ENCODE data around the gene MAP4. TPM values are rescaled to one million over a fixed set of nuclear protein-coding genes. Genes with fewer than 3 reads are reported as not detected.

The MAP4 gene
- total RNA-seq, 1 experiment from 2014 or later: 140 TPM

- no peak overlapping the region for H3K23ac ChIP-seq (ENCODE audit: insufficient read length, low read depth, low read length)
- no peak for DNase-seq
- H3K79me1 ChIP-seq (ENCODE audit: insufficient read depth, low read depth, low read length, poor library complexity, severe bottlenecking): no peaks in the 10 kb centered on the region
- no peak overlapping the region for H2BK5ac ChIP-seq (ENCODE audit: insufficient read length, low read length)
- H3K27me3 ChIP-seq (ENCODE audit: insufficient read depth, low read length): no peaks in the 10 kb centered on the region
- H2AK5ac ChIP-seq (ENCODE audit: insufficient read length, low read length): no peak overlapping the region
- Mint-ChIP-seq H3K4me1 (0 out of 4 replicates have a peak, but pooled peaks cover 0 to under 1% of the 10 kb centered on the region in 2 experiments), H3K27ac (no peak overlapping the region; a peak in 1 of 7 replicates), H3K4me3 (no peak overlapping the region), H3K27me3 (ENCODE audit: low read depth) (no peaks in the 10 kb centered on the region), H3K9me3 (no peaks in the 10 kb centered on the region), H3K36me3 (ENCODE audit: insufficient read depth in 1 of 3, low read depth in 3 of 3) (peaks cover 26 to 65% (median 54%) of the 10 kb centered on the region in 3 experiments; a peak in 6 of 7 replicates)
- H4K5ac ChIP-seq (ENCODE audit: insufficient read length, low read depth, low read length): no peak overlapping the region
- no peak overlapping the region for H2BK15ac ChIP-seq (ENCODE audit: low read depth, low read length)
- TF ChIP-seq CTCF (conservative IDR thresholded peaks at IDR 0.05): no peak
- no peak overlapping the region for H3K56ac ChIP-seq (ENCODE audit: insufficient read length, low read depth, low read length)
- H2BK12ac ChIP-seq (ENCODE audit: insufficient read length, low read depth, low read length): no peak overlapping the region
- no peak overlapping the region for H4K8ac ChIP-seq (replicated peaks; ENCODE audit: insufficient read length, low read depth, low read length)
- H3K4ac ChIP-seq (ENCODE audit: low read depth, low read length): no peak overlapping the region
- peaks cover 2% of the 10 kb centered on the region for H4K20me1 ChIP-seq (ENCODE audit: control insufficient read depth, insufficient read depth, insufficient read length)
- no peak overlapping the region for H3K9ac ChIP-seq (ENCODE audit: extremely low read depth, insufficient read length, low read length)
- no peaks in the 10 kb centered on the region for H3K4me1 ChIP-seq (ENCODE audit: insufficient read depth, low read length)
- H2BK20ac ChIP-seq (ENCODE audit: low read depth, low read length, poor library complexity, severe bottlenecking): no peak overlapping the region
- H3K9me3 ChIP-seq (ENCODE audit: control insufficient read depth, low read depth, low read length): no peaks in the 10 kb centered on the region
- no peaks in the 10 kb centered on the region for H3K79me2 ChIP-seq (ENCODE audit: insufficient read depth, low read length)
- H3K14ac ChIP-seq (ENCODE audit: insufficient read depth, low read length): no peak overlapping the region
- H2BK120ac ChIP-seq (ENCODE audit: low read depth, low read length, poor library complexity, severe bottlenecking): no peak overlapping the region
- no peak overlapping the region for H2AFZ ChIP-seq (ENCODE audit: low read length)
- H4K91ac ChIP-seq (ENCODE audit: insufficient read length, low read depth, low read length): no peak overlapping the region
- no CpG with 5 or more reads among the region's 2 CpGs for WGBS (ENCODE audit: extremely low coverage, insufficient read length, low lambda C conversion rate)
- no peak overlapping the region for H3K18ac ChIP-seq (ENCODE audit: insufficient read length, low read depth, low read length)
- no peak overlapping the region for H3K27ac ChIP-seq (ENCODE audit: insufficient read length, low read depth, low read length)
- no peaks in the 10 kb centered on the region for H3K23me2 ChIP-seq (ENCODE audit: insufficient read length, low read depth, low read length, poor library complexity, severe bottlenecking)
- H3K4me2 ChIP-seq (ENCODE audit: insufficient read depth, insufficient read length, low read length): no peak overlapping the region
- no peak overlapping the region for H3T11ph ChIP-seq (ENCODE audit: low read length)
These were observed 159.1 kb downstream of the MAP4 start for GRCh38 chr3:47857151-47857550.

Measured in H9 (cell line).